NCI-H748 treated with DMSO at 0.1 percent for 48 hours (cell line): ENCODE results near the gene MUC5AC.
"Not testable (repeated sequence)": the region's sequence is repeated elsewhere in the genome, so short reads cannot be mapped to it uniquely, and the experiment has no call there.

Experiments
- DNase-seq: peaks from one replicate; lab custom pipeline; 2025; lab: John Stamatoyannopoulos, UW

MUC5AC gene

DNA sequence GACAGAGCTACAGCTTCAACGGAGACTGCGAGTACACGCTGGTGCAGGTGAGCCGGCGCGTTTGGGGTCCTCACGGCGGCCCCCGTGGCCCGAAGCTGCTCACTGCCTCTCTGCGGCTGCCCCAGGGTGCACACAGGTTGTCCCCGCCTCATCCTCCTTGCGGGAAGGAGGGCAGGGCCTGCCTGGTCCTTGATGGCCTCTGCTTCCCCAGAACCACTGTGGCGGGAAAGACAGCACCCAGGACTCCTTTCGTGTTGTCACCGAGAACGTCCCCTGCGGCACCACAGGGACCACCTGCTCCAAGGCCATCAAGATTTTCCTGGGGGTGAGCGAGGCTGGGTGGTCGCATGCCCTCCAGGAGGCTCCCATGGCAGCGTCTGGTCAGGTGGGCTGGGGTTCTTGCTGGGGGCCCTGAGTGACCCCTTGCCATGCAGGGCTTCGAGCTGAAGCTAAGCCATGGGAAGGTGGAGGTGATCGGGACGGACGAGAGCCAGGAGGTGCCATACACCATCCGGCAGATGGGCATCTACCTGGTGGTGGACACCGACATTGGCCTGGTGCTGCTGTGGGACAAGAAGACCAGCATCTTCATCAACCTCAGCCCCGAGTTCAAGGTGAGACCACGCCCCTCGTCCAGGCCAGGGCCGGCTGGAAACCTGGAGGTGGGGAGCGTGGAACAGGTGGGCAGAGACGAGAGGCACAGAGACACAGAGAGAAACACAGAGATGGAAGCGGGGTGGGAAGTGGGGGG lies 19.4 kb downstream of the MUC5AC start:
- no peak for DNase-seq

GRCh38 chr11:1177771-1178090 lies 20.0 kb downstream of the MUC5AC start:
- DNase-seq, result no peak

DNA sequence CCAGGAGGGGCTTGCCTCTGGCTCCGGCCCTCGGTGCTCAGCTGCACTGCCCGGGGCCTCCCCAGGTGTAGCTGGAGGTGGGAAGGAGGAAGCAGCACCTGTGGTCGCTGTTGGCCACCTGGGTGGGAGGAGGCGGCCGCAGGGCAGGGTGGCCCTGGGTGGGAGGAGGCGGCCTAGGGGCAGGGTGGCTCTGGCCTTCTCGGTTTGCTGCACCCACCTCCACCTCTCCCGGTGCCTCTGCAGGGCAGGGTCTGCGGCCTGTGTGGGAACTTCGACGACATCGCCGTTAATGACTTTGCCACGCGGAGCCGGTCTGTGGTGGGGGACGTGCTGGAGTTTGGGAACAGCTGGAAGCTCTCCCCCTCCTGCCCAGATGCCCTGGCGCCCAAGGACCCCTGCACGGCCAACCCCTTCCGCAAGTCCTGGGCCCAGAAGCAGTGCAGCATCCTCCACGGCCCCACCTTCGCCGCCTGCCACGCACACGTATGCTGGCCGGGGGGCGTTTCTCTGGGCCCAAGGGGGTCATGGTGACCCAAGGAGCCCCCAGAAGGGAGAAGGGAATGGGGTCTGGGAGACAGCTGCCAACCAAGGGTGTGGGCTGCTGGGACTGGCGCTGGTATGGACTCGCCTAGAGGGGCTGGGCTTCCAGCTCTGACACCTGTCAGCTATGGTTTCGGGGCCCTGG lies 20.6 kb downstream of the MUC5AC start:
- no peak for DNase-seq

GRCh38 chr11:1178906-1179305 lies 21.2 kb downstream of the MUC5AC start:
- no peak for DNase-seq

- DNase-seq, result no peak
Measured at GRCh38 chr11:1179641-1180040, 21.9 kb downstream of the MUC5AC start.

DNA sequence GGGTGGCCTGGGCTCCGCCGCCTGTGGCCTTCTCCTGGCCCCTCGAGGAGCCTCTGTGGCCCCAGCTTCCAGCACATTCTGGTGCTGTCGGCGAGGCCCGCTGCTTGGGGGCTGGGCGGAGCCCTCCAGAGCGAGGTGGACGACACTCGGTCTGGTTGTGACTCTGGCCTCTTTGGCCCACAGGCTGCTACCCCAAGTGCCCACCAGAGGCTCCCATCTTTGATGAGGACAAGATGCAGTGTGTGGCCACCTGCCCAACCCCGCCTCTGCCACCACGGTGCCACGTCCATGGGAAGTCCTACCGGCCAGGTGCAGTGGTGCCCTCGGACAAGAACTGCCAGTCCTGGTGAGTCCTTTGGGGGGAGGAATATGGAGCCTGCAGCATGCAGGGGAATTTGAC lies 22.4 kb downstream of the MUC5AC start:
- DNase-seq, result no peak

DNA sequence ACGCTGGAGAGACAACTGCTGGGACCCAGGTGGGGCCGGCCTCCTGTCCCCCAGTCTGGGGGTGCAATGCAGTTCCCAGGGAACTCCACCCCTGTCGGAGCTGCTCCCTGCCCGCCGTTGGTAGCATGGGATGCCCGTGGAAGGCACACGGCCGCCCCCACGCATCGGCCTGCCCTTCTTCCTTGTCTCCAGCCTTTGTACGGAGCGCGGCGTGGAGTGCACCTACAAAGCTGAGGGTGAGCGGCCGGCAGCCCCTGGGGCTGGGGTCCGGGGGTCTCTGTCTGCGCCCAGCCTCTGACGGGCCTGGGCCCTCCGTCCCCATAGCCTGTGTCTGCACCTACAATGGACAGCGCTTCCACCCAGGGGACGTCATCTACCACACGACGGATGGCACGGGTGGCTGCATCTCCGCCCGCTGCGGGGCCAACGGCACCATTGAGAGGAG lies 23.2 kb downstream of the MUC5AC start:
- no peak for DNase-seq

- DNase-seq, result no peak
Measured at GRCh38 chr11:1181420-1181819, 23.7 kb downstream of the MUC5AC start.

DNA sequence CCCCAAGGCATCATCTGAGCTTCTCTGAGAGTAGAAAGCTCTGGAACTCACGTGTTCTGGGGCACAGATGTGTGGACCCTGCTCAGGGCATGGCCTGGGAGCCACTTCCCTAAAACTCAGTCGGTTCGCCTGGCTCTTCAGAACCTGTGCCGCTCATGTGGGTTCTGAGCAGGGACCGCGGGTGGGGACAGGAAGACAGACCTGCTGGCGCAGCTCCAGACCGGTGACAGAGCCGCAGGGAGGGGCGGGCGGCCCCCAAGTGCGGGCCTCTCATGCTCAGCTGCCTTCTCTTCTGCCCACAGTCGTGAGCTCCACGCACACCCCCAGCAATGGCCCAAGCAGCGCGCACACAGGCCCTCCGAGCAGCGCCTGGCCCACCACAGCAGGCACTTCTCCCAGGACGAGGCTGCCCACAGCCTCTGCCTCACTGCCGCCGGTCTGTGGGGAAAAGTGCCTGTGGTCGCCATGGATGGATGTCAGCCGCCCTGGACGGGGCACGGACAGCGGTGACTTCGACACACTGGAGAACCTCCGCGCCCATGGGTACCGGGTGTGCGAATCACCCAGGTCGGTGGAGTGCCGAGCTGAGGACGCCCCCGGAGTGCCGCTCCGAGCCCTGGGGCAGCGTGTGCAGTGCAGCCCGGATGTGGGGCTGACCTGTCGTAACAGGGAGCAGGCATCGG lies 24.2 kb downstream of the MUC5AC start:
- no peak for DNase-seq

DNA sequence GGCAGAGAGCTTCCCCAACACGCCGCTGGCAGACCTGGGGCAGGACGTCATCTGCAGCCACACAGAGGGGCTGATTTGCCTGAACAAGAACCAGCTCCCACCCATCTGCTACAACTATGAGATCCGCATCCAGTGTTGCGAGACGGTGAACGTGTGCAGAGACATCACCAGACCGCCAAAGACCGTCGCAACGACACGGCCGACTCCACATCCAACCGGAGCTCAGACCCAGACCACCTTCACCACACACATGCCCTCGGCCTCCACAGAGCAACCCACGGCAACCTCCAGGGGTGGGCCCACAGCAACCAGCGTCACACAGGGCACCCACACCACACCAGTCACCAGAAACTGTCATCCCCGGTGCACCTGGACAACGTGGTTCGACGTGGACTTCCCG lies 26.4 kb downstream of the MUC5AC start:
- not testable (repeated sequence) for DNase-seq

DNA sequence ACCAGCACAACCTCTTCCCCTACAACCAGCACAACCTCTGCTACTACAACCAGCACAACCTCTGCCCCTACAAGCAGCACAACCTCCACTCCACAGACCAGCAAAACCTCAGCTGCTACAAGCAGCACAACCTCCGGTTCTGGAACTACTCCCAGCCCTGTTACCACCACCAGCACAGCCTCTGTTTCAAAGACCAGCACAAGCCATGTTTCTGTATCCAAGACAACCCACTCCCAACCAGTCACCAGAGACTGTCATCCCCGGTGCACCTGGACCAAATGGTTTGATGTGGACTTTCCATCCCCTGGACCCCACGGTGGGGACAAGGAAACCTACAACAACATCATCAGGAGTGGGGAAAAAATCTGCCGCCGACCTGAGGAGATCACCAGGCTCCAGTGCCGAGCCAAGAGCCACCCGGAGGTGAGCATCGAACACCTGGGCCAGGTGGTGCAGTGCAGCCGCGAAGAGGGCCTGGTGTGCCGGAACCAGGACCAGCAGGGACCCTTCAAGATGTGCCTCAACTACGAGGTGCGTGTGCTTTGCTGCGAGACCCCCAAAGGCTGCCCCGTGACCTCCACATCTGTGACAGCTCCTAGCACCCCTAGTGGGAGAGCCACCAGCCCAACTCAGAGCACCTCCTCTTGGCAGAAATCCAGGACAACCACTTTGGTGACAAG lies 30.8 kb downstream of the MUC5AC start:
- DNase-seq, result not testable (repeated sequence)

- not testable (repeated sequence) for DNase-seq
Measured at GRCh38 chr11:1189816-1190215, 32.1 kb downstream of the MUC5AC start.

GRCh38 chr11:1191786-1192470 lies 34.2 kb downstream of the MUC5AC start:
- not testable (repeated sequence) for DNase-seq

DNA sequence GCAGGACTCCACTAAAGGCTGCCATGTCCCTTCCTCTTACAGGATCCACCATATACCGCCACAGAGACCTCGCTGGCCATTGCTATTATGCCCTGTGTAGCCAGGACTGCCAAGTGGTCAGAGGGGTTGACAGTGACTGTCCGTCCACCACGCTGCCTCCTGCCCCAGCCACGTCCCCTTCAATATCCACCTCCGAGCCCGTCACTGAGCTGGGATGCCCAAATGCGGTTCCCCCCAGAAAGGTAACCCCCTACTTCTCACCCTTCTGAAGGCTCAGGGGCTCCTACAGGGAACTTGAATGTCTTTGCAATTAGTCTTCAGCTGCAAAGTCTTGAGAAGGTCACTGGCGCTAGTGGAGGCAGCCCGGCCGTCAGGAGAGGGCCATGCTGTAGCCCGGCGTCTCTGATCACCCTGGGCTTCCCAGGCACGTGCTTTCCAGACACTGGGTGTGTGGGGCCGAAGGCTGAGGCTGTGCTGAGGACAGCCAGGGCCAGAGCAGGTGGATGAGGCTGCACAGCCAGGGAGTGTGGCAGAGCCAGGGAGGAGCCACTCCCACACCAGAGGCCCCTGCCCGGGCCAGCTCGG lies 35.1 kb downstream of the MUC5AC start:
- no peak for DNase-seq

DNA sequence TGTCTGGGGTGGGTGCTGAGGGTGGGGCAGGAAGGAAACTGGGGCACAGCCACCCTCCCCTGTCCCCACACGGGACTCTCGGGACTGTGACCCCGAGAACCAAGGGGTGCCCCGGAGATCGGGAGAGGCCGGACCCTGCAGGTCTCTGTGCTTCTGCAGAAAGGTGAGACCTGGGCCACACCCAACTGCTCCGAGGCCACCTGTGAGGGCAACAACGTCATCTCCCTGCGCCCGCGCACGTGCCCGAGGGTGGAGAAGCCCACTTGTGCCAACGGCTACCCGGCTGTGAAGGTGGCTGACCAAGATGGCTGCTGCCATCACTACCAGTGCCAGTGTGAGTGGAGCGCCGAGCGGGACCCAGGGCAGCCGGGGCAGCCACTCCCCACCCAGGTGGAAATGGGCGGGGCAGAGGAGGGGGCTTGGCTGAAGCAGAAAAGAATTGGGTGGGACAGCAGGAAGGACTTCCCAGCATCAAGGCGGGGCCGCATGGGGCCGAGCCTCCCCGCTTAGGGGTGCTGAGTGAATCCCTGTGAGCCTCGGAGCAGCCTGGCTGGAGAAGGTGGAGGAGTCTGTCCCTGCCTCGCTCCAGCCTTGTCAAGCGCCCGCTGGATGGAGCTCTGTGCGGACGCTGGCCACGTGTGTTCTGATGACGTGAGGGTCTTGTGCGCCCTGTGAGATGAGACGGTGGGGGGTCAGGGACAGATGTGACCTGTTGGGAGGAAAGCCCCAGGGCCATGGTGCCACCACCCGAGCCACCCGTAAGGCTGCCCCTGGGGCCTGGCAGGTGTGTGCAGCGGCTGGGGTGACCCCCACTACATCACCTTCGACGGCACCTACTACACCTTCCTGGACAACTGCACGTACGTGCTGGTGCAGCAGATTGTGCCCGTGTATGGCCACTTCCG lies 35.8 kb downstream of the MUC5AC start:
- no peak for DNase-seq

- DNase-seq, result no peak
Measured at GRCh38 chr11:1194231-1194976, 36.7 kb downstream of the MUC5AC start.

DNA sequence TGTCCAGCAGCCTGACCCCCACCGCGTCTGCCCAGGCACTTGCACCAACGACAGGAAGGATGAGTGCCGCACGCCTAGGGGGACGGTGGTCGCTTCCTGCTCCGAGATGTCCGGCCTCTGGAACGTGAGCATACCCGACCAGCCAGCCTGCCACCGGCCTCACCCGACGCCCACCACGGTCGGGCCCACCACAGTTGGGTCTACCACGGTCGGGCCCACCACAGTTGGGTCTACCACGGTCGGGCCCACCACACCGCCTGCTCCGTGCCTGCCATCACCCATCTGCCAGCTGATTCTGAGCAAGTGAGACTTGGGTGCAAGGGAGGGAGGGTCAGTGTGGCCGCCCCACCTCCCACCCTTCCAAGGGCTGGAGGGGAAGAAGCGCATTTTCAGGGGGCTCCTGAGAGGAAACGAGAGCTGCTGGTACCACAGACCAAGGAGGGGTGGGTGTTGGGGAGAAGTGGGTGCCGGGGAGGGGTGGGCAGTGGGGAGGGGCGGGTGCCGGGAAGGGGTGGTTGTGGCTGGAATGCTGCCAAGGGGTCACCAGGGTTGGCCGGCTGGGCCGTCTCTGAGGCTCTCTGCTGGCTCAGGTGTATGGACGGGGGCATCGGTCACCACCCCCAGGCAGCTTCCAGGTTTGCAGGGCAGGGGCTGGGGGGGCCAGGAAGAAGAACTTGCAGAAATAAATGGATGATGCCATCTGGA lies 37.4 kb downstream of the MUC5AC start:
- DNase-seq, result no peak

GRCh38 chr11:1195682-1196515 lies 38.1 kb downstream of the MUC5AC start:
- DNase-seq, result no peak
